HUES6 (cell line): ENCODE results near the gene MAST2.

Experiments
- H3K27ac ChIP-seq: 2 replicates; pipeline ENCODE4 v1.7.0; 2013; ENCODE audit warnings: low read depth, mild to moderate bottlenecking, low read length, inconsistent platforms
- H3K27me3 ChIP-seq: 2 replicates; pipeline ENCODE4 v1.6.1; 2013; ENCODE audit warnings: low read length; ENCODE audit not compliant: control insufficient read depth, insufficient read depth
- H3K36me3 ChIP-seq: 2 replicates; pipeline ENCODE4 v1.6.1; 2013; ENCODE audit warnings: low read length; ENCODE audit not compliant: control insufficient read depth, insufficient read depth
- H3K4me1 ChIP-seq: 2 replicates; pipeline ENCODE4 v1.6.1; 2013; ENCODE audit warnings: low read length; ENCODE audit not compliant: control insufficient read depth, insufficient read depth
- H3K4me3 ChIP-seq: 2 replicates; pipeline ENCODE4 v1.5.1; 2013; ENCODE audit warnings: low read depth, low read length
- H3K9ac ChIP-seq: one replicate; pipeline ENCODE4 v1.6.1; 2013; ENCODE audit warnings: mild to moderate bottlenecking, low read length
- H3K9me3 ChIP-seq: 2 replicates; pipeline ENCODE4 v1.6.1; 2013; ENCODE audit warnings: low read depth, low read length; ENCODE audit not compliant: control insufficient read depth, insufficient read depth

Gene MAST2

DNA sequence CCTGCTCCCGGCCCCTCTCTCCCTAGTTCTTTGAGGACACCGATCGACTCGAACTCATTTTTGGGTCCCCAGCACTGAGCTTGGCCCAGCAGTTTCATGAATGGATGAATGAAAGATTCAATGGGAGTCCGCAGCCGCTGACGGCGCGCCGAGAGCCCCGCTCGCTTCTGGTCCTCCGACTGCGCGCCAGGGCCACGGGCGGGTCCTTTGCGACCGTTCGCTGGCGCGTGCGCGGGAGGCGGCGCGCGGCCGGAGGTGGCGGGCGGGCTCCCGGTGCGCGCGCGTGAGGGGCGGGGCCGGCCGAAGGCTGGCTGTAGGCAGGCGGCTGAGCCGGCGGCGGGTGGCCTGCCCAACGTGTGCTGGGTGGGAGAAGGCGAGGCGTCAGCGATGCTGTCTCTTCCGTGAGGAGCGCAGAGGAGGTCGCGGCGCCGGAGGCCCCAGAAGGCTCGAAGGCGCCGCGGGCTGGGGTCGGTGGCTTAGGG lies at the start of gene MAST2:
Gene MAST2 (plus strand): TSS at position 314 of the 482 bp plus-strand sequence. CDS start 284 bp downstream, outside the sequence.
- Histone ChIP-seq H3K9ac (peak within 1 kb of the TSS; percentile 74), H3K27ac (no peak within 1 kb of the TSS; the same call in 1 of the 2 replicates), H3K9me3 (no peaks in the 10 kb centered on the region), H3K4me3 (peak within 1 kb of the TSS; percentile 92), H3K4me1 (peaks cover 11% of the 10 kb centered on the region), H3K27me3 (no peaks in the 10 kb centered on the region), H3K36me3 (peaks cover 4% of the 10 kb centered on the region; the same call in 1 of the 2 replicates)

DNA sequence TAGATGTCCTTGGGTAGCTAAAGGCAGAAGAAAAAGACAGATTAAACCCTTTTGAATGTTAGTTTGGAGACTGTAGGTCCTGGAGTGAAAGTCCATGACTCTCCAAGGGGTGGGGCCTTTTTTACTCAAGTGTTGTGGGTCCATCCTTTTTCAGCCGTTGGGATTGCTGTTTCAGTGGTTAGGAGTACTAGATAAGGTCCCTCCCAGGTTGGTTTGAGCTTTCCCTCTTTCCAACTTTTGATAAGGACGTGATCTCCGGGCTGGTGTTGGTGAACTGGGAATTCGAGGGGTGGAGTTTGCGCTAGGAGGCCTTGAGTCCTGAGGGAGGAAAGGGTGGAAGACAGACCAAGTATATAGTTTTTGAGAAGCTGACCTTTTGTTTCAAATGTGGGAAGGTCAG lies 47.7 kb upstream of the MAST2 start:
- H3K27me3 ChIP-seq = no peaks in the 10 kb centered on the region
- H3K9me3 ChIP-seq = peaks cover 13% of the 10 kb centered on the region; the same call in 1 of the 2 replicates
- H3K4me3 ChIP-seq = no peak overlapping the region
- peaks cover 7% of the 10 kb centered on the region; the same call in 1 of the 2 replicates for H3K4me1 ChIP-seq
- H3K36me3 ChIP-seq = no peaks in the 10 kb centered on the region
- no peak overlapping the region for H3K9ac ChIP-seq
- H3K27ac ChIP-seq = no peak overlapping the region

DNA sequence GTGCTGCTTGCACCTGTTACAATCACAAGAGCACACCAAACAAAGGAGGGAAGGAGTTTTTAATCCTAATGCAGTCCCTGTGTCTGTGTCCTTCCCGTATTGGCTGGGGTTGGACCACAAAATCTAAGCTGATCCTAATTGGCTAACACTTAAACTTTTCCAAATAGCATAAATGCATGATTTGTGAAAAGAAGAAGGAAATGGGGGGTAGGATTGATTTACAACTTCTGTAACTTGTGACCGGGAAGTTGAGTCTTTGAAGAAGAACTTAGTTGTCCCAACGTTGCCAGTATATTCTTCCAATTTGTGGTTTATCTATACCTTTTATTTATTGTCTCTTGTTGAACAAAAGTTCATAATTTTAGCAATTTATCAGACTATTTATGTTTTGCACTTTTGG lies 41.1 kb upstream of the MAST2 start:
- H3K9ac ChIP-seq = no peak overlapping the region
- no peaks in the 10 kb centered on the region for H3K4me1 ChIP-seq
- H3K4me3 ChIP-seq = no peak overlapping the region
- H3K27me3 ChIP-seq = no peaks in the 10 kb centered on the region
- H3K36me3 ChIP-seq = no peaks in the 10 kb centered on the region
- no peaks in the 10 kb centered on the region for H3K9me3 ChIP-seq
- H3K27ac ChIP-seq = no peak overlapping the region

DNA sequence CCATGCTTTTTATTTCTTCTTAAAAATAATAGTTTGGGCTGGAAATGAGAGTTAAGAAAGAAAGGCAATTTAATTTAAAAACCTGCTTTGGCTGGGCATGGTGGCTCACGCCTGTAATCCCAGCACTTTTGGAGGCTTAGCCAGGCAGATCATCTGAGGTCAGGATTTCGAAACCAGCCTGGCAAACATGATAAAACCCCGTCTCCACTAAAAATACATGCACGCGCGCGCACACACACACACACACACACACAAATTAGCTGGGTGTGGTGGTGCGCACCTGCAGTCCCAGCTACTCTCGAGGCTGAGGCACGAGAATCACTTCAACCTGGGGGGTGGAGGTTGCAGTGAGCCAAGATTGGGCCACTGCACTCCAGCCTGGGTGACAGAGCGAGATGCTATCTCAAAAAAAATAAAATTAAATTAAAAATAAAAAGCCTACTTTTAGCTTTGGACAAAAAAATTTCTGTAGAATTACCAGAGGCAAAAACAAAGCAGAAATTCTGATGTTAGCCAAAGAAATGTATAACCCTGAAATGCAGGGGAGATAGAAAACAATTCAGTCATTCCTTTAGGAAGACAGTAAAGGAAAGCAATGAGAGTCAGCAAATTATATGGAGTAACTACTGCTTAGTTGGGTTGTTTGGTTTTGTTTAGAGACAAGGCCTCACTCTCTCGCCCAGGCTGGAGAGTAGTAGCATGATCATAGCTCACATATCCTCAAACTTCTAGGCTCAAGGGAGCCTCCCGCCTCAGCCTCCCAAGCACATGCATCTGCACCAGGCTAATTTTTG lies 37.2 kb upstream of the MAST2 start:
- no peaks in the 10 kb centered on the region for H3K27me3 ChIP-seq
- H3K4me3 ChIP-seq = no peak overlapping the region
- no peaks in the 10 kb centered on the region for H3K9me3 ChIP-seq
- no peak overlapping the region for H3K9ac ChIP-seq
- H3K4me1 ChIP-seq = no peaks in the 10 kb centered on the region
- H3K36me3 ChIP-seq = no peaks in the 10 kb centered on the region
- no peak overlapping the region for H3K27ac ChIP-seq

DNA sequence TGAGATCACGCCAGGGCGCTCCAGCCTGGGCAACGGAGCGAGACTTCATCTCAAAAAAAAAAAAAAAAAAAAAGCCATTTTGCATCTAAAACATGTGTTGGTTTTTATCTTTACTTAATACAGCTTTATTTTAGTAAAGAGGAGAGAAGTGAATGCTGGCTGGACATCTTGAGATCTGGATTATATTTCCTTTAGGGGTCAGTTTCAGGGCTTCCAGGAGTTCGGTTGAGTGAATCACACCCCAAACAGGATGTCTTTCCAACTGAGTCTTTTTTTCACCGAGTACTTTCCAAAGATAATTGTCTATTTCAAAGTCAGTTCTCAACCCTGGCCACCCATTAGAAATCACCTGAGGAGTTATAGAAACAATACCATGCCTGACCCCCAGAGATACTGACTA lies 36.4 kb upstream of the MAST2 start:
- Histone ChIP-seq H3K27me3 (no peaks in the 10 kb centered on the region), H3K9me3 (no peaks in the 10 kb centered on the region), H3K36me3 (no peaks in the 10 kb centered on the region), H3K27ac (no peak overlapping the region), H3K4me1 (no peaks in the 10 kb centered on the region), H3K9ac (no peak overlapping the region), H3K4me3 (no peak overlapping the region)

DNA sequence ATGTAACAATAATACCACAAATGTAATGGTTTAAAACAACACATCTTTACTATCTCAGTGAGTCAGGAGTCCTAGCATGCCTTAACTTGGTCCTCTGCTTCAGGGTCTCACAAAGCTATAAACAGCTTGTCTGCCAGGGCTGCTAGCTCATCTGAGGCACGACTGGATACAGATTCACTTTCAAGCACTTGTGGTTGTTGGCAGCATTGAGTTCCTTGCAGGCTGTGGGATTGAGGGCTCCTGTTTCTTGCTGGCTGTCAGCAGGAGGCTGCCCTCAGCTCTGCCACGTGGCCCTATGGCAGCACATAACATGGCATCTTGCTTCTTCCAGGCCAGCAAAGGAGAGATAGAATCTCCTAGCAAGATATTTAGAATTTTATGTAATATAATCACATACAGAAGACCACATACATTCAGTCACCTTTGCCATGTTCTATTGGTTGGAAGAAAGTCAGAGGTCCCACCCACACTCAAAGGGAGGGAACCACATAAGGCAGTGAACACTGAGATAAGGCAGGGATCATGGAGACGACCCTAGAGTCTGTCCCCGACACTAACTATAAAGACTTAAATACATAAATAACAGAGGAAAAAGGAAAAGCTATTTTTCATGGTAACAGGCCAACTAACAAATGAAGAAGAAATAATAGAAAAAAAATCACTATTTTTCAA lies 34.0 kb upstream of the MAST2 start:
- Histone ChIP-seq H3K4me1 (no peaks in the 10 kb centered on the region), H3K27me3 (no peaks in the 10 kb centered on the region), H3K27ac (no peak overlapping the region), H3K36me3 (no peaks in the 10 kb centered on the region), H3K9ac (no peak overlapping the region), H3K4me3 (no peak overlapping the region), H3K9me3 (no peaks in the 10 kb centered on the region)

DNA sequence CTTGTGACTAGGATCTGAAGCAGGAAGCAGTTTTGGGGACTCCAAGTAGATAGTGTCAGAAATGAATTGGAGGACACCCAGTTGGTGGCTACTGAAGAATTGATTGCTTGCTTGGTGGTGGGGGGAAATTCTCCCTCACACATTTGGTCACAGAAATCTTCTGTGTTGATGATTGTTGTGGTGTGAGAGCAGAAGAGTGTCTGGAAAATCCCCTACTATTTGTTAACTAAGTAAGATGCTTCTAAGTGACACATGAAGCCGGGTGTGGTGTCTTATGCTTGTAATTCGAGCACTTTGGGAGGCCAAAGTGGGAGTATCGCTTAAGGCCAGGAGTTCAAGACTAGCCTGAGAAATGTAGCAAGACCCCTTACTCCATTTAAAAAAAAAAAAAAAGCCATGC lies 30.4 kb upstream of the MAST2 start:
- H3K27me3 ChIP-seq = no peaks in the 10 kb centered on the region
- no peaks in the 10 kb centered on the region for H3K9me3 ChIP-seq
- H3K9ac ChIP-seq = no peak overlapping the region
- no peak overlapping the region for H3K27ac ChIP-seq
- H3K36me3 ChIP-seq = no peaks in the 10 kb centered on the region
- H3K4me1 ChIP-seq = no peaks in the 10 kb centered on the region
- H3K4me3 ChIP-seq = no peak overlapping the region

DNA sequence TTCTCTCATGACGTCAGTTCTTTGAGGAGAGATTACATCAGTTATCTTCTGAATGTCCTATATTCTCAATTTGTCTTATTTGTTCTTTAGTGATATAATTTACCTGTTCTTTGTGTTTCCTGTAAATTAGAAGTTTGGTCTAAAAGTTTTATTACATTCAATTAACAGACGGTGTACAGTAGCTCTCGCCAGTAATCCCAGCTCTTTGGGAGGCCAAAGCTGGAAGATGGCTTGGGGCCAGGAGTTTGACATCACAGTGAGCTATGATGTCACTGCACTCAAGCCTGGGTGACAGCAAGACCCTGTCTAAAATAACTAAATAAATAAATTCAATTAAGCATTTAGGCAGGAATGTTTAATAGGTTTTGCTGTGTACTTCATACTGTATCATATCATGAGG lies 27.6 kb upstream of the MAST2 start:
- H3K9ac ChIP-seq = no peak overlapping the region
- no peak overlapping the region for H3K27ac ChIP-seq
- H3K9me3 ChIP-seq = no peaks in the 10 kb centered on the region
- H3K27me3 ChIP-seq = no peaks in the 10 kb centered on the region
- no peak overlapping the region for H3K4me3 ChIP-seq
- H3K36me3 ChIP-seq = no peaks in the 10 kb centered on the region
- no peaks in the 10 kb centered on the region for H3K4me1 ChIP-seq

DNA sequence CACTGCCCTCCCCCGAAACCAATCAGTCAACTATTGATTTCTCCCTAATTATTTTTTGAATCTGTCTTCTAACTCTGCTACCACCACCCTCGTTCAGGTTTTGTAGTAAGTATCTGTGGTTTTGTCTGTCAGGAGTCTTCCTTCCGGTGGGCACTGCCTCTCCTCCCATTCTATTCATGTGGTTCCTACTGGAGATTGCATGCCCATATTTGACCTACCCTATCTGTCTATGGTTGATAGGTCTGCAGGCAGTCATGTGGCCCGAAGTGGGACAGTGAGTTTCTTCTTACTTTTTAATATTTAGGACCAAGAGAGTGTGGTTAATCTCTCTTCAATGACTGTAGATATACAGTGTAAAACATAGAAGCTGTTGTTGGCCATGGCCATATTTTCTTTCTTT lies 17.8 kb upstream of the MAST2 start:
- no peak overlapping the region for H3K27ac ChIP-seq
- no peaks in the 10 kb centered on the region for H3K36me3 ChIP-seq
- no peak overlapping the region for H3K4me3 ChIP-seq
- H3K4me1 ChIP-seq = no peaks in the 10 kb centered on the region
- H3K27me3 ChIP-seq = no peaks in the 10 kb centered on the region
- H3K9ac ChIP-seq = no peak overlapping the region
- no peaks in the 10 kb centered on the region for H3K9me3 ChIP-seq

DNA sequence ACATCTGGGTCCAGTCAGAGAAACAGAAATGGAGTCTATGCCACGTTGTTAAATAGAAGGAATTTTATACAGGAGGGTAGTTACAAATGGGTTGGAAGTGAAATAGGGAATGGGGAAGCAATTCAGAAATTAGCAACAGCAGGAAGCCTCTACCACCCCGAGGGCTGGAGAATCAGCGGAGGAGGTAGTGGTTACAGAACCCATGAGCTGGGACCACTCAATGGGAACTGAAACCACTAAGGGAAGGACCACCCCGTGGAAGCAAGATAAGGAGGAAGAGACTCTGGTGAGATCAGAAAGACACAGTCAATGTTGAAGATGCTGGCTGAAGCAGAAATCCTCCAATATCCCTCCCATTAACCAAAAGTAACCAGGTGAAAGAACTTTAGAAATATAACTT lies 15.5 kb upstream of the MAST2 start:
- no peaks in the 10 kb centered on the region for H3K9me3 ChIP-seq
- no peaks in the 10 kb centered on the region for H3K4me1 ChIP-seq
- no peak overlapping the region for H3K4me3 ChIP-seq

DNA sequence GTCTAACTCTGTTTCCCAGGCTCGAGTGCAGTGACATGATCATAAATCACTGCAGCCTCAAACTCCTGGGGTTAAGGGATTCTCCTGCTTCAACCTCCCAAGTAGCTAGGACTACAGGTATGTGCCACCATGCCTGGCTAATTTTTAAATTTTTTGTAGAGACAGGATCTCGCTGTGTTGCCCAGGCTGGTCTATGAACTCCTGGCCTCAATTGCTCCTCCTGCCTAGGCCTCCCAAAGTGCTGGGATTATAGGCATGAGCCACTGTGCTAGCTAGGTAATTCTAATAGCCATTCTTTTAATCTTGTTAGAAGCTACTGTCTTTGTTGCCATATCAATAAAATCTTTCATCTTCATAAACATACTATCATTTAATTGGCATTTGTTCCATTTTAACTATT lies 13.8 kb upstream of the MAST2 start:
- Histone ChIP-seq H3K4me1 (no peaks in the 10 kb centered on the region), H3K27me3 (no peaks in the 10 kb centered on the region), H3K4me3 (no peak overlapping the region), H3K36me3 (no peaks in the 10 kb centered on the region), H3K27ac (no peak overlapping the region), H3K9me3 (no peaks in the 10 kb centered on the region), H3K9ac (no peak overlapping the region)

More for the DNA sequence above, 15.5 kb upstream of the MAST2 start:
- H3K36me3 ChIP-seq = no peaks in the 10 kb centered on the region
- H3K27ac ChIP-seq = no peak overlapping the region
- no peak overlapping the region for H3K9ac ChIP-seq
- no peaks in the 10 kb centered on the region for H3K27me3 ChIP-seq
